Stomach smooth muscle (tissue), 2 donors: ENCODE measurements around the gene TMBIM6.

ENCODE experiments used
- H3K27ac ChIP-seq: one replicate; pipeline ENCODE4 v1.7.0; 2013; ENCODE audit warnings: mild to moderate bottlenecking, low read length, inconsistent platforms
- H3K27me3 ChIP-seq, 2 donors: one replicate each; pipeline ENCODE4 v1.7.0; 2013; ENCODE audit warnings: low read length in 2 of 2; ENCODE audit not compliant: insufficient read depth in 2 of 2, control insufficient read depth in 1 of 2
- H3K36me3 ChIP-seq, 2 donors: one replicate each; pipeline ENCODE4 v1.7.0; 2013; ENCODE audit warnings: low read length in 2 of 2; ENCODE audit not compliant: control insufficient read depth in 2 of 2, insufficient read depth in 2 of 2
- H3K4me1 ChIP-seq: one replicate; pipeline ENCODE4 v1.7.0; 2013; ENCODE audit warnings: low read length; ENCODE audit not compliant: control insufficient read depth, insufficient read depth
- H3K4me3 ChIP-seq, 2 donors: one replicate each; pipeline ENCODE4 v1.7.0; 2013; ENCODE audit warnings: low read length in 2 of 2
- H3K9ac ChIP-seq, 2 donors: one replicate each; pipeline ENCODE4 v1.7.0; 2013; ENCODE audit warnings: low read length in 2 of 2, mild to moderate bottlenecking in 1 of 2
- H3K9me3 ChIP-seq, 2 donors: one replicate each; pipeline ENCODE4 v1.7.0; 2013; ENCODE audit warnings: low read length in 2 of 2; ENCODE audit not compliant: control insufficient read depth in 2 of 2
- donor health status: healthy.
- donor health status: Pancreatic carcinoma.

Gene TMBIM6

DNA sequence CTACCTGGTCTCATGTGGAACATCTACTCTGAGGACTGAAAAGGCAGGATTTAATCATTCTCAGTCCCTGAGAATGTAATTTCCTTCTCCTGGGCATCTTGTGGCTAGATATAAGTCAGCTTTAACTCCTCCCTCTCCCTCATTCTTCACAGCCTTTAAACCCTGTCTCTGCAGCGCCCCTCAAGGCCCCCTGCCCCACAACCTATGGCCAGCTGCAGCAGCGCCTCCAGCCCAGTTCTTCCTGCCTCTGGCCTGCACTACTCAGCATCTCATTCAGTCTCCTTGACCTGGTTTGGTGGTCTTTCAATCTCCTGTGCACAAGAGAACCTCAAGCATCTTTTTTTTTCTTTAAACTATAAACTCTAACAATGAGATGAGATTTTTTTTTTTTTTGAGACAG lies 57.6 kb downstream of the TMBIM6 start:
- Histone ChIP-seq H3K9ac (no peak overlapping the region), H3K27me3 (no peaks in the 10 kb centered on the region), H3K36me3 (peaks cover 33 to 48% of the 10 kb centered on the region in 2 donors), H3K9me3 (no peaks in the 10 kb centered on the region), H3K4me1 (no peaks in the 10 kb centered on the region), H3K27ac (no peak overlapping the region), H3K4me3 (no peak overlapping the region)

DNA sequence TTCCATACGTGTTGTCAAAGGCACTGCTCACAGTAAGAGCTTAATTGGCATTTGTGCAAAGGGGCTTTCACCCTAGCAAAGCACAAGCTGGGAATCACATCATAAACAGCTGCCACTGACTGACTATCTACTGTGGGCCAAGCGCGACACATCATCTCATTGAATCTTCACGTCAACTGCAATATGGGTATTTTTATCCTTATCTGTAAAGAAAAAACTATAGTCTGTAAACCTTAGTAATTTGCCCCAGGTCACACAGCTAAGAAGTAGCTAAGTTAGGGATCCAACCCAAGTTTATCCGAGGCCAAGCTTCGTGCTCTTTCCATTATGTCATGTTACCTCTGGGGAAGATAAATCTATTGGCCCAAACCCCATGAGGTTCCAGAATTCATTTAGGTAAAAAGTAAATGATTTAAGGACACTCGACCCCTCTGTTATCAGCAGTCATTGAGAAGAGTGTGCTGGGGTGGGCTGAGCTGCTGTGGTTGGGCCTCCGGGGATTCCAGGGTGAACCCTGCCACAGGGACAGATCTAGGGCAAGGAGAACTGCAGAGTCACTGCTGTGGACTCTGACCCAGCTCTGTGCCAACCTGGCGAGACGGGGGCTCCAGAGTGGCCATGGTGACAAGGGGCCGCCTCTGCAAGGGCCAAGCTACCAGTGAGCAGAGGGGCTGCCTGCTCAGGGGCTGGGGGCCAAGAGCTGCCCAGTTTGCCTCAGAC lies 59.2 kb downstream of the TMBIM6 start:
- Histone ChIP-seq H3K4me3 (no peak overlapping the region), H3K4me1 (no peaks in the 10 kb centered on the region), H3K36me3 (peaks cover 47 to 52% of the 10 kb centered on the region in 2 donors), H3K27ac (no peak overlapping the region), H3K9me3 (no peaks in the 10 kb centered on the region), H3K9ac (no peak overlapping the region), H3K27me3 (no peaks in the 10 kb centered on the region)

DNA sequence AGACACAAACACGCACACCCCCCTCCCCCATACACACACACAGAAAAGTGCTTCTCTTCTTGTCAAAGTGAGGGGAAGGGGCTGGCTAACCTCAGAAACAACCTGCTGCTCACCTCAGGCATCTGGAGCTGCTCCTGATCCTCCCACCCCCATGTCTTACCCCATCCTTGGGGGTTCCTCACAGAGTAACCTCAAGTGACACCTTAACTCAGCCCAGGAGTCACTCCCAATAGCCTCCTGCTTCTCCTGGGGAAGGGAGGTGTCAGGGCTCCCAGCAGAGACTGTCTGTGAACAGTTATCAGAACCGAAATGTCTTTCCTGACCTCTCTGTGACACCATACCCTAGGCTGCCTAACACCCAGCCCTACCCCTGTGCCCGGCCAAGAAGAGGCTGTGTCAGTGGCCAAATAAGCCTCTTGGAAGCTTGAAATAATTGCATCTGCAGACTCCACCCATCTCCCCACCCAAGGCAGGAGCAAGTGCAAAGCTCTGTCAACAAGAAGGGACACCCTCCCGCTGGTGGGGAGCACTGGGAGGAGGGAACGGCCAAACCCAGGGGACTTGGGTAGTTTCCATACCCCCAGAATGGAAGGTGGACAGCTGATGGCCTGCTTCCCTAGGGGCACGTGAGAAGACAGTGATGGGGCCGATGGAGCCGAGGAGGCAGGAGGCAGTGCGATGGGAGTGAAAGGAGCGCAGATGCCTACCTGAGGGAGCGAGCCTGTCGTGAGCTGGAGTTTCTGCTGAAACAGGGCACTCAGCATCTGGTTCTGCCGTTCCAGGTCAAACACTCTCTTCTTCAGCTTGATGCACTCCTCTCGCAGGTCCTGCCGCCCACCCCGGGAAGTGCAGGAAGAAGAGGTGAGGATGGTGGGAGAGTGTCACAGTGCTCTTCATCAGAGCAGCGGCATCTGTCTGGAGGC lies 60.0 kb downstream of the TMBIM6 start:
- Histone ChIP-seq H3K4me3 (no peak overlapping the region), H3K4me1 (no peaks in the 10 kb centered on the region), H3K9me3 (no peaks in the 10 kb centered on the region), H3K9ac (no peak overlapping the region), H3K27me3 (no peaks in the 10 kb centered on the region), H3K36me3 (peaks cover 49 to 55% of the 10 kb centered on the region in 2 donors), H3K27ac (no peak overlapping the region)

GRCh38 chr12:49803693-49804450 lies 62.5 kb downstream of the TMBIM6 start:
- no peak overlapping the region for H3K9ac ChIP-seq
- no peak overlapping the region for H3K27ac ChIP-seq
- no peaks in the 10 kb centered on the region for H3K27me3 ChIP-seq
- H3K9me3 ChIP-seq: no peaks in the 10 kb centered on the region
- H3K4me3 ChIP-seq: no peak overlapping the region
- peaks cover 8% of the 10 kb centered on the region for H3K4me1 ChIP-seq
- H3K36me3 ChIP-seq: peaks cover 39 to 40% of the 10 kb centered on the region in 2 donors

- Histone ChIP-seq H3K27ac (no peak overlapping the region), H3K4me3 (no peak overlapping the region), H3K9ac (no peak overlapping the region), H3K9me3 (no peaks in the 10 kb centered on the region), H3K4me1 (peaks cover 16% of the 10 kb centered on the region), H3K27me3 (no peaks in the 10 kb centered on the region), H3K36me3 (peaks cover 34 to 40% of the 10 kb centered on the region in 2 donors)
Measured at GRCh38 chr12:49804821-49805220, 63.5 kb downstream of the TMBIM6 start.

GRCh38 chr12:49805409-49805808 lies 64.1 kb downstream of the TMBIM6 start:
- Histone ChIP-seq H3K27ac (no peak overlapping the region), H3K27me3 (no peaks in the 10 kb centered on the region), H3K9ac (no peak overlapping the region), H3K36me3 (peaks cover 31 to 36% of the 10 kb centered on the region in 2 donors), H3K9me3 (no peaks in the 10 kb centered on the region), H3K4me3 (no peak overlapping the region), H3K4me1 (peaks cover 19% of the 10 kb centered on the region)

GRCh38 chr12:49806321-49806813 lies 65.0 kb downstream of the TMBIM6 start:
- Histone ChIP-seq H3K9ac (no peak overlapping the region), H3K9me3 (no peaks in the 10 kb centered on the region), H3K27ac (no peak overlapping the region), H3K4me3 (no peak overlapping the region), H3K27me3 (no peaks in the 10 kb centered on the region), H3K4me1 (peaks cover 19% of the 10 kb centered on the region), H3K36me3 (peaks cover 24 to 32% of the 10 kb centered on the region in 2 donors)

DNA sequence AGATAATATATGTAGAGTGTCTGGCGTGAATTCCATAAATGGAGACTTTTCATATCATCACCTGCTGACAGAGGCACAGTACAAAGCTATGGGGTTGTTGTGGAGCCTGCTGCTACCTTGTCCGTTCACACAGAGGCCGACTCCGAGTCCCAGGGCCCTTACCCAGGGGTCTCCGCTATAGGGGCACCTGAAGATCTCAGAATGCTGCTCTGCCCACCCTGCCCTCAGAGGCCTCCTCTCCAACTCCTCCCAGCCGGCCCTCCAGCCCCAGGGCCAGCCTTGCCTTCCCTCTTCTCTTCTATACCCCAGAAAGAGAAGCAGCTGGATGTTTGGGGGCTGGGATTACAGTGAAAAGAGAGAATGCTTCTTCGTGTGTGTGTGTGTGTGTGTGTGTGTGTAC lies 65.5 kb downstream of the TMBIM6 start:
- peaks cover 19% of the 10 kb centered on the region for H3K4me1 ChIP-seq
- peaks cover 19 to 27% of the 10 kb centered on the region in 2 donors for H3K36me3 ChIP-seq
- H3K4me3 ChIP-seq: no peak overlapping the region
- H3K9ac ChIP-seq: no peak overlapping the region
- H3K27me3 ChIP-seq: no peaks in the 10 kb centered on the region
- H3K27ac ChIP-seq: no peak overlapping the region
- no peaks in the 10 kb centered on the region for H3K9me3 ChIP-seq

DNA sequence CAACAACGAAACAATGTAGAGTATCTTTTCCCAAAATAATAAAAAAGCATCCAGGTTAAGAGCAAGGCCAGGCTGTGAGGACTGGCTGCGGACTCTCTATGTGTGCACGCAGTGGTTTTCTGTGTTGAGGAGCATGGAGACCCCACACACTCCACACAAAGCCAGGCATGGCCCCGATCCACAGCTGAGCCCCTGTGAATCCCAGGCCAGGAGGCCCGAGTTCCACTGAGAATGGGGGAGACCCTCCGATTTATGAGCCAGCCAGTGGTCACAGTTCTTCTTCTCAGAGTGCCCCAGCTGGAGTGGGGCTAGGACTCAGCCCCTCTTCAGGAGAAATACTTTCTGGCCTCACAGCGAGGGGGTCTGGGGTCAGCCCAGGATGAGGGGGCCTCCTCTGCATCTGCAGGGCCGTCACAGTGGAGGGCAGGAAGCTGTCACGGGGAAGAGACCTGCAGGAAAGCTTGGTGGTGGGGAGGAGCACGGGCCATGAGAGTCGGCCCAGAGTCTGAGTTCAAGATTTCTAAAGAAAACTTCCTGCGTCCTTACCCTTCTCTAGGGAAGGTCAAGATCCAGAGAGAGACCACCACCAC lies 66.7 kb downstream of the TMBIM6 start:
- Histone ChIP-seq H3K4me3 (no peak overlapping the region), H3K27ac (peak overlapping the region; percentile 41), H3K27me3 (no peaks in the 10 kb centered on the region), H3K9me3 (no peaks in the 10 kb centered on the region), H3K36me3 (peaks cover 12 to 19% of the 10 kb centered on the region in 2 donors), H3K9ac (peak overlapping the region in 1 of 2 donors; percentile 36), H3K4me1 (peaks cover 19% of the 10 kb centered on the region)
